DND-41 (cell line): Measurements from ENCODE around the gene POLR3B.

Experiments used
- CTCF ChIP-seq: IDR thresholded peaks from 2 replicates; pipeline ENCODE4 v1.5.1; 2012; ENCODE audit warnings: borderline replicate concordance, low read length, moderate library complexity, mild to moderate bottlenecking; ENCODE audit not compliant: poor library complexity, severe bottlenecking; ENCODE audit errors: extremely low read depth
- EZH2 ChIP-seq: IDR thresholded peaks from 3 replicates; pipeline ENCODE4 v1.6.1; 2012; ENCODE audit warnings: borderline replicate concordance, low read depth, mild to moderate bottlenecking, moderate library complexity, low read length, inconsistent platforms; ENCODE audit not compliant: severe bottlenecking

GRCh38 chr12:106552228-106552627, 194.7 kb downstream of the POLR3B start:
- TF ChIP-seq CTCF, result no peak
- TF ChIP-seq EZH2, result no peak
